IMR-90 (cell line): ENCODE data around the gene DPM1. TPM values are rescaled to one million over a fixed set of nuclear protein-coding genes. Genes with fewer than 3 reads are reported as not detected.

Source experiments
- ATAC-seq: fragments of 200-7000 bp; cut with Tn5 transposase; 2 replicates; pipeline ENCODE4 v1.9.1; 2020; ENCODE audit warnings: low read depth, mild to moderate bottlenecking, moderate library complexity
- BruUV-seq: library from RNA; stranded (reverse); fragments of 400-500 nt; replicated peaks from 2 replicates; lab custom pipeline; 2021; lab: Mats Ljungman, UMichigan
- CTCF ChIA-PET: fragments of 300-600 bp; formaldehyde crosslinking; extraction: SDS; loops from one replicate; lab custom pipeline; 2021; ENCODE audit warnings: antibody characterized with exemption; lab: Yijun Ruan, JAX
- POLR2A ChIA-PET: fragments of 300-600 bp; sonication (Branson Sonifier 250); formaldehyde crosslinking; loops from one replicate; lab custom pipeline; 2022; ENCODE audit warnings: antibody characterized with exemption; ENCODE audit not compliant: unreplicated experiment; lab: Charles Lee
- DNase-seq: peaks from one replicate; pipeline ENCODE4 v3.0.0; 2013
- H2AFZ ChIP-seq: replicated peaks from 2 replicates; pipeline ENCODE3; 2013; ENCODE audit warnings: low read length, mild to moderate bottlenecking; ENCODE audit not compliant: poor library complexity
- H2AK5ac ChIP-seq: 2 replicates; pipeline ENCODE4 v1.6.1; 2013; ENCODE audit warnings: low read depth, low read length, inconsistent platforms
- H2AK9ac ChIP-seq: replicated peaks from 2 replicates; pipeline ENCODE3; 2013; ENCODE audit warnings: mild to moderate bottlenecking, low read depth, low read length, moderate library complexity; ENCODE audit not compliant: poor library complexity
- H2BK120ac ChIP-seq: 2 replicates; pipeline ENCODE4 v1.6.1; 2013; ENCODE audit warnings: low read depth, low read length, inconsistent platforms
- H2BK15ac ChIP-seq: 3 replicates; pipeline ENCODE4 v1.6.1; 2013; ENCODE audit warnings: low read depth, low read length, inconsistent platforms
- H2BK20ac ChIP-seq: 2 replicates; pipeline ENCODE4 v1.6.1; 2013; ENCODE audit warnings: low read depth, mild to moderate bottlenecking, inconsistent platforms, low read length, moderate library complexity
- H2BK5ac ChIP-seq: 2 replicates; pipeline ENCODE4 v1.6.1; 2013; ENCODE audit warnings: mild to moderate bottlenecking, low read depth, low read length, inconsistent platforms; ENCODE audit not compliant: poor library complexity, severe bottlenecking
- H3K14ac ChIP-seq: replicated peaks from 2 replicates; pipeline ENCODE4 v1.6.1; 2013; ENCODE audit warnings: low read depth, low read length, inconsistent platforms
- H3K18ac ChIP-seq: 2 replicates; pipeline ENCODE4 v1.6.1; 2013; ENCODE audit warnings: low read depth, low read length, control low read depth
- H3K23ac ChIP-seq: 2 replicates; pipeline ENCODE4 v1.6.1; 2013; ENCODE audit warnings: low read depth, low read length, inconsistent platforms
- H3K27ac ChIP-seq: 2 replicates; pipeline ENCODE4 v1.5.1; 2013; ENCODE audit warnings: mild to moderate bottlenecking, control low read depth, low read length; ENCODE audit not compliant: insufficient read depth
- H3K27me3 ChIP-seq: 2 replicates; pipeline ENCODE4 v1.6.1; 2013; ENCODE audit warnings: low read length; ENCODE audit not compliant: control insufficient read depth, insufficient read depth
- H3K36me3 ChIP-seq: 2 replicates; pipeline ENCODE4 v1.6.1; 2013; ENCODE audit warnings: low read length, mixed read lengths; ENCODE audit not compliant: control insufficient read depth, insufficient read depth
- H3K4ac ChIP-seq: 2 replicates; pipeline ENCODE4 v1.6.1; 2013; ENCODE audit warnings: low read depth, low read length, inconsistent platforms
- H3K4me1 ChIP-seq: 2 replicates; pipeline ENCODE4 v1.6.1; 2013; ENCODE audit warnings: low read length, mixed read lengths; ENCODE audit not compliant: control insufficient read depth, insufficient read depth
- H3K4me2 ChIP-seq: 2 replicates; pipeline ENCODE4 v1.6.1; 2013; ENCODE audit warnings: low read depth, mild to moderate bottlenecking, control low read depth, low read length, moderate library complexity
- H3K4me3 ChIP-seq: 2 replicates; pipeline ENCODE4 v1.5.1; 2013; ENCODE audit warnings: low read depth, mild to moderate bottlenecking, control low read depth, low read length, moderate library complexity; ENCODE audit not compliant: insufficient read depth
- H3K56ac ChIP-seq: 2 replicates; pipeline ENCODE4 v1.6.1; 2013; ENCODE audit warnings: low read length, inconsistent platforms; ENCODE audit not compliant: insufficient read depth; ENCODE audit errors: extremely low read depth
- H3K79me1 ChIP-seq, 2 experiments: 2 replicates each; pipeline ENCODE4 v1.6.1; 2013; ENCODE audit warnings: low read length in 2 of 2, inconsistent platforms in 1 of 2, low read depth in 1 of 2
- H3K9ac ChIP-seq: 2 replicates; pipeline ENCODE4 v1.6.1; 2013; ENCODE audit warnings: low read depth, low read length, control low read depth
- H3K9me1 ChIP-seq: 2 replicates; pipeline ENCODE4 v1.6.1; 2013; ENCODE audit warnings: low read length, inconsistent platforms; ENCODE audit not compliant: insufficient read depth
- H3K9me3 ChIP-seq: 2 replicates; pipeline ENCODE4 v1.6.1; 2013; ENCODE audit warnings: low read length; ENCODE audit not compliant: control insufficient read depth, insufficient read depth
- H4K20me1 ChIP-seq: 2 replicates; pipeline ENCODE4 v1.6.1; 2013; ENCODE audit warnings: low read length, inconsistent platforms; ENCODE audit not compliant: insufficient read depth
- H4K5ac ChIP-seq: 2 replicates; pipeline ENCODE4 v1.6.1; 2013; ENCODE audit warnings: mild to moderate bottlenecking, low read depth, low read length, control low read depth
- H4K8ac ChIP-seq, 2 experiments: 2 replicates each; pipeline ENCODE4 v1.6.1; 2013; ENCODE audit warnings: low read depth in 2 of 2, low read length in 2 of 2, control low read depth in 1 of 2, inconsistent platforms in 1 of 2
- H4K91ac ChIP-seq: 2 replicates; pipeline ENCODE4 v1.6.1; 2013; ENCODE audit warnings: low read depth, low read length, inconsistent platforms; ENCODE audit not compliant: insufficient read depth
- BHLHE40 ChIP-seq: fragments of 150-350 bp; IDR thresholded peaks from 2 replicates; pipeline ENCODE4 v1.6.1; 2016; ENCODE audit warnings: mild to moderate bottlenecking, low read depth, low read length
- MAFK ChIP-seq: IDR thresholded peaks from 2 replicates; pipeline ENCODE4 v1.6.1; 2012; ENCODE audit warnings: low read depth, low read length, improper control_type of control experiment
- MXI1 ChIP-seq: IDR thresholded peaks from 2 replicates; pipeline ENCODE4 v1.6.1; 2012; ENCODE audit warnings: low read depth, mild to moderate bottlenecking, low read length, moderate library complexity, borderline replicate concordance
- NFE2L2 ChIP-seq: fragments of 150-350 bp; IDR thresholded peaks from 2 replicates; pipeline ENCODE4 v1.6.1; 2016; ENCODE audit warnings: low read depth, mild to moderate bottlenecking, low read length
- RCOR1 ChIP-seq: IDR thresholded peaks from 2 replicates; pipeline ENCODE4 v1.6.1; 2012; ENCODE audit warnings: mild to moderate bottlenecking, low read length, improper control_type of control experiment; ENCODE audit not compliant: insufficient replicate concordance
- WGBS, 2 experiments: methylation state at CpG; one replicate each; pipeline versions ENCODE4 v1.1.5 to v1.1.7; 2013; ENCODE audit warnings: missing lambda C conversion rate in 2 of 2; ENCODE audit not compliant: insufficient read length in 1 of 2; ENCODE audit errors: extremely low coverage in 2 of 2; 5-methylcytosine and 5-hydroxymethylcytosine counted together
- dilution Hi-C: fragments of 300-500 bp; cut with HindIII; formaldehyde crosslinking; loops from one replicate; pipeline ENCODE4 v1.14.3; 2018; ENCODE audit warnings: low sequenced_read_pairs; ENCODE audit not compliant: unreplicated experiment
- in situ Hi-C: fragments of 300-500 bp; cut with MboI; formaldehyde crosslinking; loops from 3 replicates; pipeline ENCODE4 v1.14.3; 2019; ENCODE audit warnings: low sequenced_read_pairs, inconsistent platforms, mixed read lengths
- intact Hi-C: fragments of 100-400 bp; cut with micrococcal nuclease; formaldehyde crosslinking; loops from 2 replicates; pipeline ENCODE4 v1.10.0; 2022
- polyA plus RNA-seq, 3 experiments: library from polyadenylated mRNA; depleted of rRNA; stranded (reverse); fragments of >200 nt; gene quantifications; 2 replicates each; pipeline ENCODE4 v1.2.3, GENCODE V29; 2012; ENCODE audit warnings: low replicate concordance in 1 of 3
- total RNA-seq: library from RNA; depleted of rRNA; stranded (reverse); fragments of >200 nt; gene quantifications from 2 replicates; pipeline ENCODE4 v1.2.3, GENCODE V29; 2012

The DPM1 gene
- total and polyA plus RNA-seq, 2 of the 4 experiments (the other 2 are of a cell fraction) = 59.1 to 89.1 TPM

- DNase-seq (no peak), ATAC-seq (no peak)
- Histone ChIP-seq H2BK5ac (no peak overlapping the region), H3K14ac (no peak overlapping the region), H3K9ac (no peak overlapping the region), H3K36me3 (peaks cover 20% of the 10 kb centered on the region), H2AFZ (no peak overlapping the region), H3K4ac (no peak overlapping the region), H3K56ac (no peak overlapping the region), H4K5ac (no peak overlapping the region), H3K27ac (no peak overlapping the region), H3K23ac (no peak overlapping the region), H3K79me1 (peaks cover 9 to 13% of the 10 kb centered on the region in 2 experiments), H2BK15ac (no peak overlapping the region), H2AK9ac (no peak overlapping the region), H3K9me3 (no peaks in the 10 kb centered on the region), H2BK120ac (no peak overlapping the region), H2BK20ac (no peak overlapping the region), H3K4me3 (no peak overlapping the region), H3K18ac (no peak overlapping the region), H3K9me1 (no peaks in the 10 kb centered on the region), H3K4me2 (no peak overlapping the region), H4K20me1 (no peaks in the 10 kb centered on the region; the same call in none of the 2 replicates), H4K91ac (no peak overlapping the region), H3K27me3 (no peaks in the 10 kb centered on the region), H2AK5ac (no peak overlapping the region), H4K8ac (no peak overlapping the region), H3K4me1 (no peaks in the 10 kb centered on the region)
- POLR2A ChIA-PET = no interaction called here
- no peak for TF ChIP-seq MAFK
- no peak for TF ChIP-seq RCOR1
- TF ChIP-seq MXI1 = no peak
- no peak for TF ChIP-seq BHLHE40
- TF ChIP-seq NFE2L2 = no peak
- WGBS, 2 experiments = no CpG with 5 or more reads among the region's 7 CpGs
- intact Hi-C loops = no loop called here
- no TSS peak for BruUV-seq
- dilution Hi-C loops = no loop called here
- in situ Hi-C loops = no loop called here
- CTCF ChIA-PET = no interaction called here
Measured at GRCh38 chr20:51002633-51003032, 44.3 kb upstream of the DPM1 start.
